ENCODE data around the gene PLCG1.
"Not testable (repeated sequence)": the region's sequence is repeated elsewhere in the genome, so short reads cannot be mapped to it uniquely, and the experiment has no call there.

The PLCG1 gene

GRCh38 chr20:41125530-41126457 lies 11.5 kb upstream of the PLCG1 start:
- no peak for DNase-seq

DNA sequence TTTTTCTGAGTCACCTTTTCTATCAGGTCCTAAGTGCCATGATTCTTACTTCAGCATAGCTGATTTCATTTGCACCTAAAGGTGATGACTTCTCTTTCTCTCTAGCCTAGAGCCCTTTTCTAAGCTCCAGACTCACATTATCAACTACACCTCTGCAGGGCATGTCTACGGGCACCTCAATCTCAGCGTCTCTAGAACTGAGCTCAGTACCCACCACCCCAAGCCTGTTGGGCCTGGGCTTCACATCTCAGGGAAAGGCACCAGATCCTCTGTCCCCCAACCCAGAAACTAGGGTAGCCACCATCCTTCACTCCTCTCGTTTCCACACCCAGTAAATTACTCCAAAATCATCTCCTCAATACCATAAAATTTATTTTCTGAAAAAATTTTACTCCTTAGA lies 10.6 kb upstream of the PLCG1 start:
- no peak for DNase-seq

DNA sequence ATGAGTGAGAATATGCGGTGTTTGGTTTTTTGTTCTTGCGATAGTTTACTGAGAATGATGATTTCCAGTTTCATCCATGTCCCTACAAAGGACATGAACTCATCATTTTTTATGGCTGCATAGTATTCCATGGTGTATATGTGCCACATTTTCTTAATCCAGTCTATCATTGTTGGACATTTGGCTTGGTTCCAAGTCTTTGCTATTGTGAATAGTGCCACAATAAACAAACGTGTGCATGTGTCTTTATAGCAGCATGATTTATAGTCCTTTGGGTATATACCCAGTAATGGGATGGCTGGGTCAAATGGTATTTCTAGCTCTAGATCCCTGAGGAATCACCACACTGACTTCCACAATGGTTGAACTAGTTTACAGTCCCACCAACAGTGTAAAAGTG lies 9.0 kb upstream of the PLCG1 start:
- not testable (repeated sequence) for DNase-seq

- no peak for DNase-seq
Observed at GRCh38 chr20:41131594-41132387, 5.6 kb upstream of the PLCG1 start.

DNA sequence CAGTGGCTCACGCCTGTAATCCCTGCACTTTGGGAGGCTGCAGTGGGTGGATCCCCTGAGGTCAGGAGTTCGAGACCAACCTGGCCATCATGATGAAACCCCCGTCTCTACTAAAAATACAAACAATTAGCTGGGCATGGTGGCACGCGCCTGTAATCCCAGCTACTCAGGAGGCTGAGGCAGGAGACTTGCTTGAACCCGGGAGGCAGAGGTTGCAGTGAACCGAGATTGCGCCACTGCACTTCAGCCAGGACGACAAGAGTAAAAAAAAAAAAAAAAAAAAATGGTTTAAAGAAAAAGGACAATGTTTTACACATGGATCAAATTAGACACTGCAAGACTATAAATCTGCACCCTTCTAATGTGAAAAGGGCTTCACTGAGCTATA lies 5.0 kb upstream of the PLCG1 start:
- not testable (repeated sequence) for DNase-seq

- peak; percentile 56 for DNase-seq
Observed at GRCh38 chr20:41133709-41134361, 3.5 kb upstream of the PLCG1 start.

DNA sequence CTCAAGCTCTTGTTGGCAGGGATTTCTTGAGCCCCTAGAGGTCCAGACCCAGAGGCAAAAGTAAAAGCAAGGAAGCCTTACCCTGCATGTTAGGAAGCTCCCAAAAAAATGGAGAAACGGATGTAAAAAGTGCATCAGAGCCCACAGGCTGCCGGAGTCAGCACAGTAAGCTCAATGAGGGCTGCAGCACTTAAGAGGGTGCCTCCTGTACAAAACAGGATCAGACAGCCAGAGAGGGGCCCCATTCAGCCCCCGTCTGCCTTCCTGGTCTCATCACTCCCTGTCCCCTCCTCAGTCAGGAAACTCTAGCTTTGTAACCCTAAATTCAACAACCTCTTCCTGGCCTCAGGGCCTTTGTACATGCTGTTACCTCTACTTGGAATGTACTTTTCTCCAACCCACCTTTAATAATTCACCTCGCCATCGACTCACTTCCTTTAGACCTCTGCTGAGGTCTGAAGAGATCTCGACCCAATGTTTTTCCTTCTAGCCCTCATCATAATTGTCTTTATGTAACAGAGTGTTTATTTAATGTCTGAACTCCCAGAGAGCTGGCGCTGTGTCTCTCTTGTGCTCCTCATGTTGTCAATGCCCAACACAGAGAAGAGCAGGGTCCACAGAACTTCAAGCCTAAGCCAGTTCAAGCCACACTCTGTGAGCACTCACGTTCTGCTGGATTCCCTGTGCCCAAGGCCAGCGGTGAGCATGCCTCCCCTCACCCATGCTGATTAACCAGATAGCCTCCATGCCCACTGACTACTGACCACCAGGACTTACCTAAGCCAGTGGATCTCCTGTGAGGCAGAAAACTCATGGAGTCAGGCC lies 2.8 kb upstream of the PLCG1 start:
- DNase-seq: no peak

- DNase-seq: no peak
Observed at GRCh38 chr20:41135187-41135887, 2.0 kb upstream of the PLCG1 start.

GRCh38 chr20:41135888-41136679 lies 1.3 kb upstream of the PLCG1 start:
- no peak for DNase-seq

GRCh38 chr20:41137614-41138474 lies 501 bp downstream of the PLCG1 start:
- DNase-seq: no peak

DNA sequence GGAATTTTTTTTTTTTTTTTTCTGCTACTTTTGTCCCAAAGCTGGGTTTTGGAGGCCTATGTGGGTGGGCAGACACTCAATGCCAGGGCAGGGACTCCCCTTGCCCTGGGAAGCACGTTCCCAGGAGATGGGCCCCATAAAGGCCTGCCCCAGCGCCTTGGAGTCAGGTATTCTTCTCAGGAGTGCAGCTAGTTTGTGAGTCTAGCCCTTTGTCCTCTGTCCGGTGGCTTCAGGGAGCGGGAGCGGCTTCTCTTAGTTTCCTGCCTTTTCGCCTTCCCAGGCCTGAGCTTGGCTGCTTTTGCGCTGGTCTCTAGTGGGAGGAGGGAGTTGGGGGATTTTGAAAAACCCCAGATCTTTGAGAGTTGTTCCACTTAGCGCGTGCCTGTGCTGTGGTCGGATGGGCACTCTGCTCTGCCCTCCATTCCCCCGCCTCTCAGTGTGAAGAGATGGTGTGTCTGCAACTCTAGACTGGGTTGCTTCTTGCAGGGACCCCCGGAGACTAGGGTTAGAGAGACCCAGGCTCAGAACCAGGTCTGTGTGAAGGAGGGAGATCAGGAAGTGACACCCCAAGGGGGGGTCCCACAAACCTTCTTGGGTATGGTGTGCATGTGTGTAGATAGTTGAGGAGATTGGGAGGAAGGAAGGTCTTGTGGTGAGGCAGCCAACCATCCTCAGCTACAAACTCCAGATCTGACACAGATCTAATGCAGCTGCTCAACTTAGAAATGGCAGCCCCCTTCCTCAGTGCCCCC lies 1.3 kb downstream of the PLCG1 start:
- DNase-seq: no peak

- no peak for DNase-seq
Observed at GRCh38 chr20:41139227-41140093, 2.1 kb downstream of the PLCG1 start.

- no peak for DNase-seq
Observed at GRCh38 chr20:41140226-41141133, 3.1 kb downstream of the PLCG1 start.

DNA sequence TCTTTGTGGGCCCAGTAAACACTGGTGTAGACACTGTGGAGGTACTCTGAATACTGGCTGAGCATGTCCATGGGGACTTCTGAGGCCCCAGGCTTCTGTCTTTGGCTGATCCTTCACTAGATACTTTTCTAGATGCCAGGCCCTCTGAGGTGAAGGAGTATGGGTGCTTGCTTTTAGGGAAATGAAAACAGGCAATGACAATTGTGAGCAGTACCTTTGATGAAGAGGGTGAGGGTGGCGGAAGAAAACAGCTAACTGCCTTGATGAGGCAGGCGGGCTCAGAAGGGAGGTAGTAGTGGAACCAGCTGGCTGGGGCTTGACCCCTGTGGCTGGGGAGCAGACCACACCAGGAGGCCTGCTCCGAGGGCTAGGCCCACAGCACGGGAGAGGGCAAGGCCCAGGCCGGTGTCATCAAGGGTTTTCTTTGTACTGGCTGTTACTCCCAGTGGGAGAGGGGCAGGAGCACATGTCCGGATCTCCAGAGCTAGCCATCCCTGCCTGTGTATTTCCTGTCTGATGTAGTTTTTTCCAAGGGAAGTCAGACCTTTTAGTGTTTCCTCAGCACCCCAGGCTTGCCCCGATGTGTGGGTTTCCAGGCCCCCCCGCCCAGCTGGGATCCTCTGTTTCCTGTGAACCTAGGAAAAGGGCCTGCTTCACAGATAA lies 3.9 kb downstream of the PLCG1 start:
- DNase-seq: no peak

DNA sequence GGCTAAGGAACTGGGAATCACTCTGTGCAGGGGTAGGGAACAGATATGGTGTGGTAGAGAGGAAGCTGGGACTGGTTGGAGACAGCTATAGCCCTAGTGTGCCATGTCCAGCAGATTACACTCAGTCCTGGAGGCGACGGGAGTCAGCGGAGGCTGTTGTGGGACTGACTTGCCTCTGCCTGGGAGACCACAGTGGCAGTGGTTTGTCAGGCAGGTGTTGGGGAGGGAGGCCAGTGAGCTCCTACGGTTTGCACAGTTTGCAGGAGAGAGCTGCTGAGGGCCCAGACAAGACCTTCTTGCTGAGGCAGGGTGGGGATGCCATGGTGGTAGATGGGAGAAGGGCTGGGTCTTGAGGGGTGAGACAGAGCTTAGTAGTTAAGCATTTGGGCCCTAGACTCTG lies 4.9 kb downstream of the PLCG1 start:
- no peak for DNase-seq

- DNase-seq: no peak
Observed at GRCh38 chr20:41142919-41143318, 5.6 kb downstream of the PLCG1 start.

GRCh38 chr20:41143354-41143753 lies 6.0 kb downstream of the PLCG1 start:
- DNase-seq: no peak

Data from DMS153 (cell line).